Pancreas (tissue), 10 donors: Measurements from ENCODE around the gene GRK5. TPM values are rescaled to one million over a fixed set of nuclear protein-coding genes. Genes with fewer than 3 reads are reported as not detected.
"Not testable (repeated sequence)": the region's sequence is repeated elsewhere in the genome, so short reads cannot be mapped to it uniquely, and the experiment has no call there.

ENCODE experiments used
- ATAC-seq, 4 donors: fragments of 200-7000 bp; cut with Tn5 transposase; one replicate each; pipeline versions ENCODE4 v1.8.0 to v1.9.1; 2020; ENCODE audit warnings: mild to moderate bottlenecking in 4 of 4, moderate library complexity in 4 of 4
- DNase-seq, 6 donors: peaks; one replicate each; pipeline ENCODE4 v3.0.0-alpha.2; 2020
- FAIRE-seq: peaks from 2 replicates; lab custom pipeline; 2012; peaks lifted over from hg19 to GRCh38; lab: Jason Lieb, UNC
- H3K27ac ChIP-seq, 4 donors: fragments of 200-600 bp; sonication (generic); 1 replicate in 3 of 4; 2 replicates in 1 of 4; pipeline versions ENCODE4 v1.5.0 to v1.8.0; 2020
- H3K27me3 ChIP-seq, 4 donors: fragments of 200-600 bp; one replicate each; pipeline ENCODE4 v1.8.0; 2021
- H3K36me3 ChIP-seq, 3 donors: fragments of 200-600 bp; sonication (generic) in 1 of 3; one replicate each; pipeline versions ENCODE4 v1.5.0 to v1.8.0; 2020 to 2021
- H3K4me1 ChIP-seq, 3 donors: fragments of 200-600 bp; one replicate each; pipeline ENCODE4 v1.8.0; 2021
- H3K4me3 ChIP-seq, 4 donors: fragments of 200-600 bp; sonication (generic) in 2 of 4; one replicate each; pipeline versions ENCODE4 v1.5.0 to v1.8.0; 2020 to 2021
- H3K9me3 ChIP-seq, 4 donors: fragments of 200-600 bp; one replicate each; pipeline ENCODE4 v1.8.0; 2021
- WGBS, 2 donors: extraction: QIAGEN DNeasy Blood & Tissue Kit; methylation state at CpG; one replicate each; pipeline ENCODE4 v1.1.7; 2013; 5-methylcytosine and 5-hydroxymethylcytosine counted together
- intact Hi-C, 3 donors: fragments of 100-400 bp; cut with DNase I; formaldehyde crosslinking; loops; one replicate each; pipeline versions ENCODE4 v1.11.1 to v1.14.2; 2022
- polyA plus RNA-seq, 2 donors: library from polyadenylated mRNA; stranded (reverse); fragments of 200-250 nt; gene quantifications; one replicate each; pipeline ENCODE4 v1.2.3, GENCODE V29; 2013
- total RNA-seq, 6 donors: library from RNA; stranded (reverse); fragmentation: NEBNext Ultra II Directional in 4 of 6; extraction: Animal tissue kit (Norgen Biotek cat#: 25700) in 4 of 6; gene quantifications; one replicate each; pipeline versions ENCODE4 v1.2.1 to v1.2.4, GENCODE V29; 2021 to 2023
- TF ChIP-seq, protein P1 (sequence below), 4 donors: fragments of 200-600 bp; sonication (generic) in 3 of 4; IDR thresholded peaks; one replicate each; pipeline versions ENCODE4 v1.5.0 to v1.8.0; 2021; ENCODE audit warnings: antibody characterized with exemption in 4 of 4
- donor health status: healthy with polysubstance abuse.
- donor health status: DM: no; HTN: no; CAD: no; lungs with moderate emphysema.
- donor health status: DM: no; HTN: no; CAD: no.
- donor health status: control.
- donor health status: control.
- donor health status: Bipolar disorder and iron deficiency.
- donor health status: DM: yes; HTN: yes; CAD: no.
- donor health status: DM: no; HTN: no; CAD: no.
- donor health status: DM: no; HTN: no; CAD: no.
- donor health status: DM: yes; HTN: yes; CAD: no.

GRK5 gene
- total and polyA plus RNA-seq, 8 donors = 1.4 to 6.0 (median 2.5) TPM

GRCh38 chr10:119174109-119174508, 33.3 kb upstream of the GRK5 start:
- 59% methylated on average over 2 of the region's 2 CpGs for WGBS, 2 donors

DNA sequence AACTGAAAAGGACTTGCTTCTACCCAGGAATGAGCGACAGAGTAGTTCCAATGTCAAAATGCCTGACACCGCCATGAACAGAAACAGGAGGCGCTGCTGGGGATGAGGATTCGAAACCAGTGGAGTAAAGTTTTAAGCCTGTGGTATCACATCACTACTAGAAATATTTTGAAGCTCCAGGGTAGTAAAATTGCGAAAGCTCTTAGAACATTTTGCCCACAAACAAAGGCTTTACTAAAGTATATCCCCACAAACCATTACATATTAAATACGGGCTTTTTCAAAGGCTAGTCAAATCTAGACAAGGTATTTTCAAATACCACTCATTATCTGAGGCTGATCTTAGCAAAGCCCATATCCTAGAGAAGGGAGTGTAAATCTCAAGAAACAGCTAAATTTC, 31.2 kb upstream of the GRK5 start:
- DNase-seq (no peak), ATAC-seq (no peak), FAIRE-seq (no peak)
- 96 to 98% methylated on average over 6 of the region's 6 CpGs for WGBS, 2 donors
- H3K27ac ChIP-seq = no peak overlapping the region
- peaks cover 0 to 3% (median 0%) of the 10 kb centered on the region in 3 donors for H3K4me1 ChIP-seq
- H3K9me3 ChIP-seq = no peaks in the 10 kb centered on the region
- H3K27me3 ChIP-seq = no peaks in the 10 kb centered on the region
- intact Hi-C loops = no loop called here
- no peak overlapping the region for H3K4me3 ChIP-seq
- TF ChIP-seq, protein P1, sequence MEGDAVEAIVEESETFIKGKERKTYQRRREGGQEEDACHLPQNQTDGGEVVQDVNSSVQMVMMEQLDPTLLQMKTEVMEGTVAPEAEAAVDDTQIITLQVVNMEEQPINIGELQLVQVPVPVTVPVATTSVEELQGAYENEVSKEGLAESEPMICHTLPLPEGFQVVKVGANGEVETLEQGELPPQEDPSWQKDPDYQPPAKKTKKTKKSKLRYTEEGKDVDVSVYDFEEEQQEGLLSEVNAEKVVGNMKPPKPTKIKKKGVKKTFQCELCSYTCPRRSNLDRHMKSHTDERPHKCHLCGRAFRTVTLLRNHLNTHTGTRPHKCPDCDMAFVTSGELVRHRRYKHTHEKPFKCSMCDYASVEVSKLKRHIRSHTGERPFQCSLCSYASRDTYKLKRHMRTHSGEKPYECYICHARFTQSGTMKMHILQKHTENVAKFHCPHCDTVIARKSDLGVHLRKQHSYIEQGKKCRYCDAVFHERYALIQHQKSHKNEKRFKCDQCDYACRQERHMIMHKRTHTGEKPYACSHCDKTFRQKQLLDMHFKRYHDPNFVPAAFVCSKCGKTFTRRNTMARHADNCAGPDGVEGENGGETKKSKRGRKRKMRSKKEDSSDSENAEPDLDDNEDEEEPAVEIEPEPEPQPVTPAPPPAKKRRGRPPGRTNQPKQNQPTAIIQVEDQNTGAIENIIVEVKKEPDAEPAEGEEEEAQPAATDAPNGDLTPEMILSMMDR (IDR thresholded peaks at IDR 0.05) = no peak
- peaks cover 3 to 19% (median 19%) of the 10 kb centered on the region in 3 donors for H3K36me3 ChIP-seq

More at GRCh38 chr10:119174109-119174508, 33.3 kb upstream of the GRK5 start:
- ATAC-seq = no peak
- intact Hi-C loops = no loop called here
- no peak for FAIRE-seq
- Histone ChIP-seq H3K4me1 (peaks cover 0 to 3% (median 0%) of the 10 kb centered on the region in 3 donors), H3K9me3 (no peaks in the 10 kb centered on the region), H3K27me3 (no peaks in the 10 kb centered on the region), H3K27ac (no peak overlapping the region), H3K36me3 (peaks cover 3 to 27% (median 24%) of the 10 kb centered on the region in 3 donors), H3K4me3 (no peak overlapping the region)
- TF ChIP-seq, protein P1 (IDR thresholded peaks at IDR 0.05) = no peak
- no peak for DNase-seq

DNA sequence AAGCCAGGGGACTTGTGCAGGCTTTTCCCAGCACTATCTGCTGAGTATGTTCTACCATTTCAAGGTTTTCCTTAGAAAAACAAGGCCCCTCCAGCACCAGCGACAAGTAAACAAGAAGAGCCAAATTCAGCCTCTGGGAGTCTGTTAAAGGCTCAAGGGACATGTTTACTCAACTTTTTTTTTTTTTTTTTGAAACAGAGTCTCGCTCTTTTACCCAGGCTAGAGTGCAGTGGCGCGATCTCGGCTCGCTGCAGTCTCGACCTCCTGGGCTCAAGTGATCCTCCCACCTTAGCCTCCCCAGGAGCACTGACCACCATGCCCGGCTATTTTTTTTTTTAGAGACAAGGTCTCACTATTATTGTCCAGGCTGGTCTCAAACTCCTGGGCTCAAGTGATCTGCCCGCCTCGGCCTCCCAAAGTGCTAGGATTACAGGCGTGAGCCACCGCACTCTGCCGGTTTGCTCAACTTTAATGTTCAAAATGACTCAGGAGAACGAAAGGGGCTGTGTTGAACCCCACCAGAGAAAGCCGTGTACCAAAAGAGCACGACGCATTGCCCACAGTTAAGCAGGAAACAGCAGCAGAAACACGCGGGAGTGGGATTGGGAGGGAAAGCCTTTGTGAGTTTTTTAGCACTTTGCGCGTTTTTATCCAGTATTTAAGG, 29.5 kb upstream of the GRK5 start:
- peak in 1 of 6 donors; percentile 21 for DNase-seq
- peak overlapping the region in 3 of 4 donors; percentile 50 to 91 (median 74) for H3K27ac ChIP-seq
- intact Hi-C loops = no loop called here
- WGBS, 2 donors = 4 to 6% methylated on average over 21 of the region's 21 CpGs
- no peaks in the 10 kb centered on the region for H3K27me3 ChIP-seq
- H3K4me3 ChIP-seq = peak overlapping the region; percentile 63 to 92 (median 88)
- H3K36me3 ChIP-seq = peaks cover 0 to 6% (median 2%) of the 10 kb centered on the region in 3 donors
- no peak for FAIRE-seq
- TF ChIP-seq, protein P1 (IDR thresholded peaks at IDR 0.05) = no peak
- H3K4me1 ChIP-seq = peaks cover 0 to 3% (median 0%) of the 10 kb centered on the region in 3 donors
- no peaks in the 10 kb centered on the region for H3K9me3 ChIP-seq
- ATAC-seq = peak; percentile 5 to 38 (median 22)

GRCh38 chr10:119178372-119179119, 28.8 kb upstream of the GRK5 start, which contains the start of gene PRDX3:
PRDX3 (minus strand) TSS chr10:119178812; CDS start chr10:119178790, 22 bp downstream.
- intact Hi-C loops = no loop called here
- H3K4me3 ChIP-seq = peak within 1 kb of the TSS; percentile 63 to 92 (median 88)
- TF ChIP-seq, protein P1 (IDR thresholded peaks at IDR 0.05) = no peak
- no peaks in the 10 kb centered on the region for H3K27me3 ChIP-seq
- peak; percentile 98 to 100 (median 99) for ATAC-seq
- WGBS, 2 donors = 0 to 1% methylated on average over 37 to 45 of the region's 45 CpGs
- peaks cover 0 to 1% (median 0%) of the 10 kb centered on the region in 3 donors for H3K36me3 ChIP-seq
- peaks cover 0 to 3% (median 0%) of the 10 kb centered on the region in 3 donors for H3K4me1 ChIP-seq
- no peak for FAIRE-seq
- DNase-seq = peak; percentile 89 to 97 (median 93)
- H3K9me3 ChIP-seq = no peaks in the 10 kb centered on the region
- H3K27ac ChIP-seq = peak within 1 kb of the TSS; percentile 50 to 91 (median 62)

DNA sequence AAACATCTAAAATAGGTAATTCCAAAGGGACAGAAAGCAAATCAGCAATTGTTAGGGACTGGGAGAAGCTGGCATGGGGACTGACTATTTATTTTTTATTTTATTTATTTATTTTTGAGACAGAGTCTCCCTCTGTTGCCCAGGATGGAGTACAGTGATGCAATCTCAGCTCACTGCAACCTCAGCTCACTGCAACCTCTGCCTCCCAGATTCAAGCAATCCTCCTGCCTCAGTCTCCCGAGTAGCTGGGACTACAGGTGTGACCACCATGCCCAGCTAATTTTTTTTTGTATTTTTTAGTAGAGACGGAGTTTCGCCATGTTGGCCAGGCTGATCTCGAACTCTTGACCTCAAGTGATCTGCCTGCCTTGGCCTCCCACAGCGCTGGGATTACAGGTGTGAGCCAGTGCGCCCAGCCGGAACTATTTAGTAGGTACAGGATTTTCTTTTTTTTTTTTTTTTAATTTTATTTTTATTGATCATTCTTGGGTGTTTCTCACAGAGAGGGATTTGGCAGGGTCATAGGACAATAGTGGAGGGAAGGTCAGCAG, 26.4 kb upstream of the GRK5 start:
- H3K4me3 ChIP-seq, DNase-seq, FAIRE-seq, ATAC-seq, H3K27me3 ChIP-seq, H3K27ac ChIP-seq, H3K36me3 ChIP-seq, H3K4me1 ChIP-seq, intact Hi-C loops, H3K9me3 ChIP-seq: not testable (repeated sequence)
- WGBS, 2 donors = 95 to 97% methylated on average over 7 of the region's 7 CpGs
